ENCODE data around the gene NGF.

The NGF gene

GRCh38 chr1:115326419-115326818 is 11.6 kb downstream of the NGF start:
- H3K4me3 ChIP-seq (ENCODE audit: low read length): no peak overlapping the region
- DNase-seq (ENCODE audit: low read depth): no peak
- no peak for TF ChIP-seq CTCF (conservative IDR thresholded peaks at IDR 0.05; ENCODE audit: low read depth, low read length)

DNA sequence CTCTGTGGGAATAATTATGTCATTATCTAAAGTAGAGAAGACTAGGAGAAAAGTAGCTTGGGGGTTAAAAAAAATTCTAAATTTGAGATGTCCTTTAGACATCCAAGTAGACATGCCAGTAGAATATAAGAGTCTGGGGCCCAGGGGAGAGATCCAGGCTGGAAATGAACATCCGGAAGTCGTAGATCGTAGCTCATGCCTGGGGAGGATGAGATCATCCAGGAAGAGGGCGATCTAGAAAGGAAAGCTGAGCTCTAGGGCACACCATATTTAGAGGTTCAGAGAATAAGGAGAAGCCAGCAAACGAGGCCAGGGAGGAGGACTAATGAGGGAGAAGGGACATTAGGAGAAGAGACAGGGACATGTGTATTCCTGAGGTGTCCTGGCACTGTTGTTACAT is 12.2 kb downstream of the NGF start:
- TF ChIP-seq CTCF (conservative IDR thresholded peaks at IDR 0.05; ENCODE audit: low read depth, low read length): no peak
- H3K4me3 ChIP-seq (ENCODE audit: low read length): no peak overlapping the region
- no peak for DNase-seq (ENCODE audit: low read depth)

GRCh38 chr1:115324649-115325420 is 13.2 kb downstream of the NGF start:
- TF ChIP-seq CTCF (conservative IDR thresholded peaks at IDR 0.05; ENCODE audit: low read depth, low read length): no peak
- no peak overlapping the region for H3K4me3 ChIP-seq (ENCODE audit: low read length)
- DNase-seq (ENCODE audit: low read depth): no peak

- H3K4me3 ChIP-seq (ENCODE audit: low read length): no peak overlapping the region
- TF ChIP-seq CTCF (conservative IDR thresholded peaks at IDR 0.05; ENCODE audit: low read depth, low read length): no peak
- no peak for DNase-seq (ENCODE audit: low read depth)
These were observed 14.6 kb downstream of the NGF start for GRCh38 chr1:115323366-115324004.

DNA sequence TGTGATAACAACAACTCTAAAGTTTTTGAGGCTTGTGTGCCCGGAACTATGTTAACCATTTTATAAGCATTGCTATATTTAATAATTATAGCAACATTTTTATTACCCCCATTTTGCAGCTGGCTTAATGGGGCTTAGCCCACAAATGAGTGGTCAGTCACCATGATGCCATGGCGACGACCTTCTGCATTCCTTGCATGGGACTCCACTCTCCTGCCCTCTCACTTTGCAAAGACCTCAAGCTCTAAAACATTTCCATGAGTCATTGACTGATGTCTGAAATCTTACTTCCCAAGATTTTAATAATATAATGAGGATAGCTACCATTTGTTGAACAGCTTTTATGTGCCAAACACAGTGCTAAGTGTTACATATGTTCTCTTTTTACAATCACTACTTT is 15.4 kb downstream of the NGF start:
- TF ChIP-seq CTCF (conservative IDR thresholded peaks at IDR 0.05; ENCODE audit: low read depth, low read length): no peak
- DNase-seq (ENCODE audit: low read depth): no peak
- H3K4me3 ChIP-seq (ENCODE audit: low read length): no peak overlapping the region

DNA sequence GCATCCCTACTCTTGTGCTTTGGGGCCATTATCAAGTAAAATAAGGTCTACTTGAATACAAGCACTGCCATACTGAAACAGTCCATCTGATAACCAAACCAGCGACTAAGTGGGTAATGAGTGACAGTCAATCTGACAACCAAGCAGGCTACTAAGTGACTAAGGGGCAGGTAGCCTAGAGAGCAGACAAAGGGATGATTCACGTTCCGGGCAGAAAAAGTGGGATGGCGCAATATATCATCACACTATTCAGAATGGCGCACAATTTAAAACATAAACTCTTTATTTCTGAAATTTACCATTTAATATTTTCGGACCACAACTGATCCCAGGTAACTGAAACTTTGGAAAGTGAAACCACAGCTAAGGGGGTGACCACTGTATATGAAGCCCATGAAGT is 17.7 kb downstream of the NGF start:
- H3K4me3 ChIP-seq (ENCODE audit: low read length): no peak overlapping the region
- no peak for DNase-seq (ENCODE audit: low read depth)
- no peak for TF ChIP-seq CTCF (conservative IDR thresholded peaks at IDR 0.05; ENCODE audit: low read depth, low read length)

- no peak overlapping the region for H3K4me3 ChIP-seq (ENCODE audit: low read length)
- TF ChIP-seq CTCF (conservative IDR thresholded peaks at IDR 0.05; ENCODE audit: low read depth, low read length): no peak
- DNase-seq (ENCODE audit: low read depth): no peak
These were observed 18.3 kb downstream of the NGF start for GRCh38 chr1:115319706-115320105.
